Neural cell (in vitro differentiated cells): Measurements from ENCODE around the gene ZBTB40. TPM values are rescaled to one million over a fixed set of nuclear protein-coding genes. Genes with fewer than 3 reads are reported as not detected.

Source experiments
- H2AFZ ChIP-seq: fragments of 200-600, 300-800 bp; sonication (generic), shearing (Covaris generic); 2 replicates; pipeline ENCODE4 v1.6.0; 2014; ENCODE audit warnings: low read depth, mild to moderate bottlenecking, antibody characterized with exemption, low read length, moderate library complexity
- H3F3A ChIP-seq: fragments of 200-600 bp; shearing (Covaris generic); 2 replicates; pipeline ENCODE4 v1.6.1; 2016; ENCODE audit warnings: mild to moderate bottlenecking, moderate library complexity, mixed read lengths, antibody characterized with exemption, low read length; ENCODE audit not compliant: insufficient read depth, poor library complexity, severe bottlenecking
- H3K27ac ChIP-seq: fragments of 200-600, 300-800 bp; sonication (generic), shearing (Covaris generic); 2 replicates; pipeline ENCODE4 v1.5.1; 2014; ENCODE audit warnings: mild to moderate bottlenecking, low read length, moderate library complexity
- H3K27me3 ChIP-seq: fragments of 300-800, 200-600 bp; sonication (generic), shearing (Covaris generic); 2 replicates; pipeline ENCODE4 v1.6.0; 2014; ENCODE audit warnings: mild to moderate bottlenecking, low read depth, low read length, moderate library complexity; ENCODE audit not compliant: insufficient read depth
- H3K36me3 ChIP-seq: fragments of 300-800, 200-600 bp; sonication (generic), shearing (Covaris generic); 2 replicates; pipeline ENCODE4 v1.5.1; 2014; ENCODE audit warnings: mild to moderate bottlenecking, antibody characterized with exemption, low read length, moderate library complexity; ENCODE audit not compliant: insufficient read depth
- H3K4me2 ChIP-seq: fragments of 300-800, 200-600 bp; sonication (generic), shearing (Covaris generic); 2 replicates; pipeline ENCODE4 v1.6.0; 2014; ENCODE audit warnings: mild to moderate bottlenecking, low read length
- H3K4me3 ChIP-seq: fragments of 300-800, 200-600 bp; sonication (generic), shearing (Covaris generic); 2 replicates; pipeline ENCODE4 v1.5.1; 2014; ENCODE audit warnings: mild to moderate bottlenecking, low read length, moderate library complexity
- H3K79me2 ChIP-seq: fragments of 200-600 bp; shearing (Covaris generic); replicated peaks from 2 replicates; pipeline ENCODE4 v1.6.0; 2014; ENCODE audit warnings: mild to moderate bottlenecking, low read length, moderate library complexity; ENCODE audit not compliant: insufficient read depth
- H3K9ac ChIP-seq: fragments of 300-800, 200-600 bp; sonication (generic), shearing (Covaris generic); 2 replicates; pipeline ENCODE4 v1.6.1; 2016; ENCODE audit warnings: mild to moderate bottlenecking, low read length, mixed read lengths
- H3K9me2 ChIP-seq: fragments of 200-600 bp; shearing (Covaris generic); 2 replicates; pipeline ENCODE4 v1.6.1; 2016; ENCODE audit warnings: mild to moderate bottlenecking, low read length, mixed read lengths; ENCODE audit not compliant: insufficient read depth
- H3K9me3 ChIP-seq: fragments of 200-600, 300-800 bp; sonication (generic), shearing (Covaris generic); 2 replicates; pipeline ENCODE4 v1.6.1; 2016; ENCODE audit warnings: mild to moderate bottlenecking, mixed run types, low read length, moderate library complexity, mixed read lengths
- H4K20me1 ChIP-seq: fragments of 200-600 bp; shearing (Covaris generic); 2 replicates; pipeline ENCODE4 v1.6.1; 2016; ENCODE audit warnings: mild to moderate bottlenecking, mixed run types; ENCODE audit not compliant: insufficient read depth
- CTCF ChIP-seq: fragments of 450-650 bp; IDR thresholded peaks from 2 replicates; pipeline ENCODE4 v1.5.1; 2014; ENCODE audit warnings: antibody characterized with exemption, mild to moderate bottlenecking, moderate library complexity; ENCODE audit not compliant: poor library complexity, severe bottlenecking
- EP300 ChIP-seq: fragments of 450-650 bp; conservative IDR thresholded peaks from 2 replicates; pipeline ENCODE4 v1.6.1; 2014; ENCODE audit warnings: antibody characterized with exemption, mild to moderate bottlenecking, moderate library complexity; ENCODE audit not compliant: poor library complexity, severe bottlenecking
- EZH2 ChIP-seq: fragments of 200-600, 300-800 bp; shearing (Covaris generic), sonication (generic); IDR thresholded peaks from 2 replicates; pipeline ENCODE4 v1.6.1; 2014; ENCODE audit warnings: antibody characterized with exemption, low read length, borderline replicate concordance, mild to moderate bottlenecking; ENCODE audit not compliant: insufficient read depth, poor library complexity, severe bottlenecking
- MXI1 ChIP-seq: fragments of 450-650 bp; conservative IDR thresholded peaks from 2 replicates; pipeline ENCODE4 v1.6.1; 2014; ENCODE audit warnings: antibody characterized with exemption, mild to moderate bottlenecking; ENCODE audit not compliant: poor library complexity, severe bottlenecking
- POLR2AphosphoS5 ChIP-seq: IDR thresholded peaks from 2 replicates; pipeline ENCODE4 v1.6.1; 2012
- RAD21 ChIP-seq: fragments of 450-650 bp; conservative IDR thresholded peaks from 2 replicates; pipeline ENCODE4 v1.6.1; 2014; ENCODE audit warnings: antibody characterized with exemption, mild to moderate bottlenecking, moderate library complexity
- REST ChIP-seq: IDR thresholded peaks from 2 replicates; pipeline ENCODE4 v1.6.1; 2012; ENCODE audit warnings: borderline replicate concordance
- SMC3 ChIP-seq: fragments of 450-650 bp; conservative IDR thresholded peaks from 2 replicates; pipeline ENCODE4 v1.6.1; 2014; ENCODE audit warnings: antibody characterized with exemption, mild to moderate bottlenecking, moderate library complexity; ENCODE audit not compliant: poor library complexity
- TAF1 ChIP-seq: IDR thresholded peaks from 2 replicates; pipeline ENCODE4 v1.6.1; 2012; ENCODE audit warnings: low read depth
- polyA plus RNA-seq: library from polyadenylated mRNA; depleted of rRNA; stranded (reverse); fragments of >200 nt; gene quantifications from 2 replicates; pipeline ENCODE4 v1.2.3, GENCODE V29; 2014

Gene ZBTB40
- polyA plus RNA-seq, 1 donor from 2014 or later = 12.7 TPM

- no peaks in the 10 kb centered on the region for H3F3A ChIP-seq
- H3K9ac ChIP-seq = no peak overlapping the region
- TF ChIP-seq EP300 (no peak), EZH2 (no peak), POLR2AphosphoS5 (no peak), TAF1 (no peak), RAD21 (no peak), REST (no peak), SMC3 (no peak), CTCF (no peak), MXI1 (no peak)
- H2AFZ ChIP-seq = no peak overlapping the region
- H3K27me3 ChIP-seq = no peaks in the 10 kb centered on the region
- H3K4me3 ChIP-seq = no peak overlapping the region
- no peaks in the 10 kb centered on the region for H4K20me1 ChIP-seq
- H3K4me2 ChIP-seq = no peak overlapping the region
- no peaks in the 10 kb centered on the region for H3K36me3 ChIP-seq
- H3K27ac ChIP-seq = no peak overlapping the region
- H3K9me3 ChIP-seq = no peaks in the 10 kb centered on the region
- H3K79me2 ChIP-seq = peaks cover 31% of the 10 kb centered on the region
- no peaks in the 10 kb centered on the region for H3K9me2 ChIP-seq
Observed at GRCh38 chr1:22461100-22461499, 9.4 kb downstream of the ZBTB40 start.

GRCh38 chr1:22461678-22462527 is 10.3 kb downstream of the ZBTB40 start:
- H3K4me2 ChIP-seq = no peak overlapping the region
- H3K4me3 ChIP-seq = no peak overlapping the region
- no peak for TF ChIP-seq TAF1
- TF ChIP-seq POLR2AphosphoS5 = no peak
- TF ChIP-seq REST = no peak
- TF ChIP-seq EP300 = no peak
- no peak for TF ChIP-seq EZH2
- no peak for TF ChIP-seq MXI1
- TF ChIP-seq CTCF = no peak
- no peak for TF ChIP-seq RAD21
- no peaks in the 10 kb centered on the region for H3K36me3 ChIP-seq
- no peak overlapping the region for H2AFZ ChIP-seq
- H4K20me1 ChIP-seq = no peaks in the 10 kb centered on the region
- peaks cover 36% of the 10 kb centered on the region for H3K79me2 ChIP-seq
- H3F3A ChIP-seq = no peaks in the 10 kb centered on the region
- no peak overlapping the region for H3K9ac ChIP-seq
- H3K27ac ChIP-seq = no peak overlapping the region
- no peaks in the 10 kb centered on the region for H3K27me3 ChIP-seq
- no peaks in the 10 kb centered on the region for H3K9me3 ChIP-seq
- no peaks in the 10 kb centered on the region for H3K9me2 ChIP-seq
